Cortex of kidney (tissue), 1 donor: Measurements from ENCODE around the gene FGF12.

ENCODE experiments used
- DNase-seq: peaks from one replicate; lab custom pipeline; 2025; lab: John Stamatoyannopoulos, UW

The FGF12 gene

DNA sequence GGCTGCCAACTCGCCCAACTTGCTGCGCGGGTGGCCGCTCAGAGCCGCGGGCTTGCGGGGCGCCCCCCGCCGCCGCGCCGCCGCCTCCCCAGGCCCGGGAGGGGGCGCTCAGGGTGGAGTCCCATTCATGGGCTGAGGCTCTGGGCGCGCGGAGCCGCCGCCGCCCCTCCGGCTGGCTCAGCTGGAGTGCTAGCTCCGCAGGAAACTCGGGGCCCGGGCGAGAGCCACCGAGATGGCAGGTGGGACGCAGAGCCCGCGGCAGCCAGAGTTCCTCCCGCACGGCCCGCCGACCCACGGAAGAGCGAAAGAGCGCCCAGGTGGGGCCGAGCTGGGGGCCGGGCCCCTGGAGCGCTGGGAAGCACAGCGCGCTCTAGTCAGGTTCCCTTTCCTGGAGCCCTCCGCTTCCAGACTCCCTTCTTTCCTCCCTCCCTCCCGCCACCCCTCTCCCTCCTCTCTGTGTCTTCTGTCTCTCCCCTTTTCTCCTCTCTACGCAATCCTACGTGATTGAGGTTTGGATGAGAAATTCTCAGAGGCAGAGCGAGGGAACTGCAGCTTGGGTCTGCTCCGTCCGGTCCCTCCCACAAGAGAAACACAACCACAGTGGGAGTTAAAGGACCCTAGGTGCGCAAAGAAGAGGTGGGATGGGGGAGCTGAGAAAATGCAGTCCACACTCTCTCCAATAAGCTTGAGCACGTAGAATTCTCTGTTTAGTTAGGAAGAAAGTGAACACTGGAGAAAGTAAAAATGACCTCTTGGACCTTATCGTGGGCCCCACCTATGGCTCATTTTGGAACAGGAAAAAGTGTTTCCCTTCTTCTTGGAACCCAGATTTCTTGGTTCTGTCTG is 317.3 kb downstream of the FGF12 start:
- no peak for DNase-seq

DNA sequence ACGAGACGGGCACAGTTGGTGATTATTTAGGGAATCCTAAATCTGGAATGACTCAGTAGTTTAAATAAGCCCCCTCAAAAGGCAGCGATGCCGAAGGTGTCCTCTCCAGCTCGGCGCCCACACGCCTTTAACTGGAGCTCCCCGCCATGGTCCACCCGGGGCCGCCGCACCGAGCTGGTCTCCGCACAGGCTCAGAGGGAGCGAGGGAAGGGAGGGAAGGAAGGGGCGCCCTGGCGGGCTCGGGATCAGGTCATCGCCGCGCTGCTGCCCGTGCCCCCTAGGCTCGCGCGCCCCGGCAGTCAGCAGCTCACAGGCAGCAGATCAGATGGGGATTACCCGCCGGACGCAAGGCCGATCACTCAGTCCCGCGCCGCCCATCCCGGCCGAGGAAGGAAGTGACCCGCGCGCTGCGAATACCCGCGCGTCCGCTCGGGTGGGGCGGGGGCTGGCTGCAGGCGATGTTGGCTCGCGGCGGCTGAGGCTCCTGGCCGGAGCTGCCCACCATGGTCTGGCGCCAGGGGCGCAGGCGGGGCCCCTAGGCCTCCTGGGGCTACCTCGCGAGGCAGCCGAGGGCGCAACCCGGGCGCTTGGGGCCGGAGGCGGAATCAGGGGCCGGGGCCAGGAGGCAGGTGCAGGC is 318.0 kb downstream of the FGF12 start:
- no peak for DNase-seq

DNA sequence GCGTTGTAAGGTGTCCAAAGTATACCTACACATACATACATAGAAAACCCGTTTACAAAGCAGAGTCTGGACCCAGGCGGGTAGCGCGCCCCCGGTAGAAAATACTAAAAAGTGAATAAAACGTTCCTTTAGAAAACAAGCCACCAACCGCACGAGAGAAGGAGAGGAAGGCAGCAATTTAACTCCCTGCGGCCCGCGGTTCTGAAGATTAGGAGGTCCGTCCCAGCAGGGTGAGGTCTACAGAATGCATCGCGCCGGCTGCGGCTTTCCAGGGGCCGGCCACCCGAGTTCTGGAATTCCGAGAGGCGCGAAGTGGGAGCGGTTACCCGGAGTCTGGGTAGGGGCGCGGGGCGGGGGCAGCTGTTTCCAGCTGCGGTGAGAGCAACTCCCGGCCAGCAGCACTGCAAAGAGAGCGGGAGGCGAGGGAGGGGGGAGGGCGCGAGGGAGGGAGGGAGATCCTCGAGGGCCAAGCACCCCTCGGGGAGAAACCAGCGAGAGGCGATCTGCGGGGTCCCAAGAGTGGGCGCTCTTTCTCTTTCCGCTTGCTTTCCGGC is 318.6 kb downstream of the FGF12 start:
- DNase-seq, result no peak

DNA sequence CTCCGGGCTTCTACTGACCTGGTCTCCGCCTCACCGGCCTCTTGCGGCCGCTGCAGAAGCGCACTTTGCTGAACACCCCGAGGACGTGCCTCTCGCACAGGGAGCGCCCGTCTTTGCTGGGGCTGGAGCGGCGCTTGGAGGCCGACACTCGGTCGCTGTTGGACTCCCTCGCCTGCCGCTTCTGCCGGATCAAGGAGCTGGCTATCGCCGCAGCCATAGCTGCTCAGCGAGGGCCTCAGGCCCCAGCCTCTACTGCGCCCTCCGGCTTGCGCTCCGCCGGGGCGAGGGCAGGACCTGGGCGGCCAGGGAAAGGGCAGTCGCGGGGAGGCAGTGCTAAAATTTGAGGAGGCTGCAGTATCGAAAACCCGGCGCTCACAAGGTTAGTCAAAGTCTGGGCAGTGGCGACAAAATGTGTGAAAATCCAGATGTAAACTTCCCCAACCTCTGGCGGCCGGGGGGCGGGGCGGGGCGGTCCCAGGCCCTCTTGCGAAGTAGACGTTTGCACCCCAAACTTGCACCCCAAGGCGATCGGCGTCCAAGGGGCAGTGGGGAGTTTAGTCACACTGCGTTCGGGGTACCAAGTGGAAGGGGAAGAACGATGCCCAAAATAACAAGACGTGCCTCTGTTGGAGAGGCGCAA is 319.2 kb downstream of the FGF12 start:
- no peak for DNase-seq

DNA sequence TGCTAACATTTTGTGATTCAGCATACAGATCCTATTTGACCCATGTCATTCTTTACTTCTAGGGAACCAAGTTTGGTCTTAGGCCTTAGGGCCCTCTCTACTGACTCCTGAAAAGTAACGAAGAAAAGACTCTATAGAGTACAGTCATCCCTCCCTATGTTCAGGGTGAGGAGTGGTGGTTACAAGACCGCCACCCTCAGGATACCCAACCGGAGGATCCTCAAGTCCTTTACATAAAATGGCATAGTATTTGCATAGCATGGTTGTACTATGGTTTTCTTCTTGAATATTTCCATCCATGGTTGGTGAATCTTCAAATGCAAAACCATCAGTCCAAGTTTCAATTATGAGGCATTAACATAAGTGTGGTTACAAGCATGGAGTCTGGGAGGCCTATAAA is 327.6 kb downstream of the FGF12 start:
- no peak for DNase-seq

DNA sequence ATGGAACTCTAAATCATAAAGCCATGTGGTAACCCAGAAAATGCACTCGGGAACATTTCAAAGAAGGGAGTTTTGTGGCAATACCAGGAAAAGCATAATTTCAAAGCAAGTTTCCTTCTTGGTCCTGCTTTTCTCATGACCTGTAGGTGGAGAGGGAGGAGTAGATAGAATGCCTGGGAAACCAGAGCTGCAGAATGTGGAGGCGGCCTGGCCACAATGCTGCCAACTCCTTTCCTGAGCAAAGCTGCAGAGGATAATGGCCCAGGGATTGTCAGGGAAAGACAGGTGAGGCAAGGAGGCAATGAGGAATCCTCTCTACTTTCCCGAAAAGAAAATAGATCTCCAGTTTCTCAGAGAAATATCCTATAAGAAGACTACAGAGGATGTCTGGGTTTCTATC is 330.3 kb downstream of the FGF12 start:
- no peak for DNase-seq

DNA sequence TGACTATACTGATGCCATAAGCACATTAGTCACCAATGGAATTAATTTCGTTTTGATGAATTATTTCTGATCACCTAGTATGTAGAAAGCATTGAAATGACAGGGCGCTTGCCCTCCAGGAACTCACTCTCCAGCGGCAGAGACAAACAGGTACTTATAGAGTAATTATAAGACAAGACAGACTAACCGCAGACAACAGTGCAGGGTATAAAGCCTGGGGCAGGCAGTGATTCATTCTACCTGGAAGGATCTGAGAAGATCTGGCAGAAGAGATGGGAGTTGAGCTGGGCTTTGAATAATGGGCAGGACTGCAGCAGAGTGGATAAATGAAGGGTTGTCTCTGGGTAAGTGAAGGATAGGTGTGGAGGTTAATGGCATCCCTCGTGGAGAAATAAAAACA is 331.8 kb downstream of the FGF12 start:
- no peak for DNase-seq

DNA sequence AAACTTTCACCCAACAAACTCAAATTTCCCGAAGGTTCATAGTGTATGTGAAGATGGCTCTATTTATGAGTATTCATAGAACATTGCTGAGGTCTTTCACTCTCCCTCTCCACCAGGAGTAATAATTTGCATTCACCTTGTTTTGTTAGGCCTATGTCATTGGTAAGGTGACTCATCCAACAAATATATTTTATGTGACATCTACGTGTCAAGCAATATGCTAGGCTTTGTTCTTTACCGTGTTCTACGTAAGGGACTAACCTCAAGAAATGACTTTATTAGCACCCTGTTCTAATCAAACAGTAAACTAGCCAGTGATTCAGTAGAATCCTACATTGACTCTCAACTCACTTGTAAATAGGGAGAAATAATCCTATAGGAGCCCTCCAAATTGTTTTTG is 334.4 kb downstream of the FGF12 start:
- DNase-seq, result no peak

DNA sequence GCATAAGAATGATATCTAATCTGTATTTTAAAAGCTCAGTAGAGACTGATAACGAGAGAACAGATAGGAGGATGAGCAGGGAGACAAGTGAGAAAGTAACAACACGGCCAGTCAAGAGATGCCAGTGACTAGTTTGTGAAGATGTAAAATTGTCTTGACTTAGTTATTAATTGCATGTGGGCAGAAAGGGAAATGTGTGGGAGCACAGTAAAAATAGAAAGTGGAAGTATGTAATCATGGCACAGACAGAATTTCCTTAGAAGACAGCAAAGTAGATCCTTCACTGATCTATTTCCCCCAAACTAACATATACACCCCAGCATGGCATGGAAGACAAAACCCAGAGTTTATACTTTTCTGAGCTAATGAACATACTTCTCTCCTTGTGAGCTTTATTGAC is 344.5 kb downstream of the FGF12 start:
- no peak for DNase-seq

DNA sequence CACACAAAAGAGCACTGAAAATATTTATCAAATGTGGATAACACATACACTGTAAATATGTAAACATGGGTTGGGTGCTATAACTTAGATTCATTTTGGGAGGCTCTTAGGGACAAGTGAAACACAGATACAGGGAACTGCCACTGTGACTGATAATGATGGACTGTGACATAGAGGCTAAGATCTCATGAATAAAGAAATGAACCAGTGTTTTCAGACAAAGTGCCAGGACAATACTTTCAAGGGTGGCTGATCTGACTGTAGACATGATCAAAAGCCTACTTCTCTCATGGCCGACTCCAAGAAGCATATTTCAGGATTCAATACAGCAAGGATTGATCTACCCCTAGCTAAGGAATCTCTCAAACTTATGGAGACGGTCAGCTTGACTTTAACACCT is 353.8 kb downstream of the FGF12 start:
- DNase-seq, result no peak

DNA sequence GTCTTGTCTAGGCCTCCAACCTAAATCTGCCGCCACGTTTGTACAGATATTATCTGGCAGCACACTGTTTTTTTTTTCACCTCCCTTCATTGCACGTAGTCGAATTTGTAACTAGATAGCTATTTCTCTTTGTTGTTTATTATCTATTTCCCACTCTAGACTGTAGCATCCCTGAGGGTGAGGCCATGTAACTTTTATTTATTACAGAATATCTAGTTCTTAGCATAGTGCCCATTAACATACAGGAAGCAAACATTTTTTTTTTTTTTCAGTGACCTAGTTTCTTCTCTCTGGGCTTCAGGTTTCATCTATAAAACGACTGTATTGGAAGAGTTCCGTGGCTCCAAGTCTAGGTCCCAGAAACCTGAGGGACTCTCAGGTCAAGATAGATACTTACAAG is 354.3 kb downstream of the FGF12 start:
- DNase-seq, result no peak

DNA sequence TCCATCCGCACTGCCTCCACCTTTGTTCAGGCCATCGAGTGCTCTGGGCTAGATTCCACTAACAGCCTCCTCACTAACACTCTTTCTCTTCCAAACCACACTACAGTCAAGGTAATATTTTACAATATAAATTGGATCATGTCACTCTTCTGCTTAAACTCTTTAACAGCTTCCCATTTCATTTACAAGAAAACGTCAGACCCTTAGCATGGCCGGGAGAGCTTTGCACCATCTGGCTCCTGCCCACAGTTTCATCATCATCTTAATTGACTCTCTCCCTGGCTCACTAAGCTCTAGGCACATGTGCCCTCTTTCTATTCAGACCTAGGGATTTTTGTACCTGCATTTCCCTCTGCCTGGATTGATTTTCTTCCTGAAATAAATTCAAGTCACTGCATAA is 354.7 kb downstream of the FGF12 start:
- DNase-seq, result no peak

DNA sequence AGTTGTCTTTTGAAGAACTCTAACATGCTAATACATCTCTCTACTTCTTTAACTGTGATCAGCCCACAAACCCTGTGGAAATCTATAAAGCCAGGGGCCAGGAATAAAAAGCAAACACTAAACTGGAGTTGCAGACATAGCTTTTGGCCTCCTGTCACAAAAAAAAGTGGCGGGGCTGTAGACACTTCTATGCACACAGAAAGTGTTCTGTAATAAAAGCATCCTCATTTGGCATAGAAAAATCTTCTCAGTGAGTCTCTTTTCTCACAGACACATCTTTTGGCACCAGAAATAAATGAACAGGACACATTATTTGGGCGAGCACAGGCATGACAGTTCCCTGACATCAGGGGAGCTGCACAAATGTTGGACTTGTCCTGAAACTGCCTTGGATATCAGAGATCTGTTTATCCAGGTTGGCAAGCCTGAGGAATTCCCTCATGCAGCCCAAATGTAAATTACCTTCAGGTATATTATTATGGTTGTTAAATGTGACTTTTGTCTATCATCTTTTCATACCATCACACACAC is 355.4 kb downstream of the FGF12 start:
- no peak for DNase-seq

DNA sequence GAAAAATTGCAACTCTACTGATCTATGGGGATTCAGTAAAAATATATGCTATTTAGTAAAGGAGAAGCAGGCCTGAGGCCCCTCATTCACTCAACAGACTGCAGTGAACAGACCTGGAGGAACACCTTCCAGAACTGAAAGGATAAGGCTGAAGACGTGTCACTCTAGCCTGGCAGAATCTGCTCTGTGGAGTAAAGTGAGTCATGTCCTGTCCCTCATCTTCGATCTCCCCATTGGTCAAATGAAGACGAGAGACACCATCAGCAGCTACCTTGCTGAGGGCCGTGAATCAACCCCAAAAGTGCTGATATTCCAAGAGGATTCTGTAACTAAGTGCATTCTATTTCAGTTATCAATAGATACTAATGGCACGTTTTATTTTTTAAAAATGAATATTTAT is 359.7 kb downstream of the FGF12 start:
- DNase-seq, result no peak

DNA sequence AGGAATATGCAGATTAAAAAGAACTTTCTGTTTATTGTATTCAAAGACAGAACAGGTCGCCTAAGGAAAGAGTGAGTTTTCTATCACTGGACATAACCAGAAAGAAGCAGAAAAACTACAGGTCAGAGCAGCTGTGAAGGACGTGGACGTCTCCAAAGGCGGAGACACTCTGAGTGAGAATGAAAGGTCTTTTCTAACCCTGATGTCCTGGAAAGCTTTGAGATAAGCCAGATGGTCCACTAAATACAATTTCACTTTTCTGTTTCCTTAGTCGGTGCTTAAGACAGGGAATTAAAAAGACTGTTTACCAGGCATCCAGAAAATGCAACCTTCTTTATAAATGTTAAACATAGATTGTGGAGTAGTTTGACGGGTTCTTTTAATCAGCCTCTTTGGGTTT is 360.4 kb downstream of the FGF12 start:
- no peak for DNase-seq

DNA sequence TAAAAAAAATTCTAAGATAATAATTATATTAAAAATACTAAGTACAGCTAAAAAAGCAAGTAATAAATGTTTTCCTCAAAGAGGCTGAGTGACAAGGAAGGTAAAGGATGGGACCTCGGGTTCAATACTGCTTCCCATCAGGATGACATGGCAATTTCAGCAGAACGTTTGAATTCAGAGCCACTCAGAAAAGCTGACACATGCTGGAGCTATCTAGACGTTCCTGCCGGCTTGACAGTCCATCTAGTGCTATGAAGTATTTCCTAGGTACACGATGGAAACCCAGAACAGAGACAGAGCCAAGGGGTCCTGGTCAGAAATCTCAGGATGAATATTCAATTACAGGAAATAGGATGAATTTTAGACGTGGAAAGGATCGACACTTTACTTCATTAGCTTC is 361.8 kb downstream of the FGF12 start:
- no peak for DNase-seq

DNA sequence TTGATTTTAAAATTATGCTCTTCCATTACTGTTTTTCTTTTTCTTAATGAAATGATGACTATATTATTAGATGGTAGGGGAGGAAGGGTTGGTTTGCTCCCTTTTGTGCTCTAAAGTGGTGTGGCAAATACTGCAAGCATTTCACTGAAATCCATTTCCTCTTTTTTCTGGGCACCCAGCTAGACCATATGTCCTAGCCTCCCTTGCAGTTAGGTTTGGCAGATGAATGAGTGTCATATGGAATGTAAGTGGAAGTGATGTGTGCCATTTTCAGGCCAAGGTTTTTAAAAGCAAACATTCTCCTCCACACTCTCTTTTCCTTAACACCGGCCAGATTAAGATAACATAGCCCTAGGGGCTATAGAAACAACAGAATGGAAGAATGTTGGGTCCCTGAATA is 363.0 kb downstream of the FGF12 start:
- no peak for DNase-seq

DNA sequence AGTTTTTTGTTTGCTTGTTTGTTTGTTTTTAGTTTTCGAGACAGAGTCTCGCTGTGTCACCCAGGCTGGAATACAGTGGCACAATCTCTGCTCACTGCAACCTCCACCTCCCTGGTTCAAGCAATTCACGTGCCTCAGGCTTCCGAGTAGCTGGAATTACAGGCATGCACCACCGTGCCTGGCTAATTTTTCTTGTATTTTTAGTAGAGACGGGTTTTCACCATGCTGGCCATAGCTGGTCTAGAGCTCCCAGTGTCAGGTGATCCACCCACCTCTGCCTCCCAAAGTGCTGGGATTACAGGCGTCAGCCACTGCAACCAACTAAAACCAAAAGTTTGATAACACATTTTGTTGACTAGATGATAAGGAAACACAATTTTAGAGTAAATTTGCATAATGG is 372.7 kb downstream of the FGF12 start:
- no peak for DNase-seq

DNA sequence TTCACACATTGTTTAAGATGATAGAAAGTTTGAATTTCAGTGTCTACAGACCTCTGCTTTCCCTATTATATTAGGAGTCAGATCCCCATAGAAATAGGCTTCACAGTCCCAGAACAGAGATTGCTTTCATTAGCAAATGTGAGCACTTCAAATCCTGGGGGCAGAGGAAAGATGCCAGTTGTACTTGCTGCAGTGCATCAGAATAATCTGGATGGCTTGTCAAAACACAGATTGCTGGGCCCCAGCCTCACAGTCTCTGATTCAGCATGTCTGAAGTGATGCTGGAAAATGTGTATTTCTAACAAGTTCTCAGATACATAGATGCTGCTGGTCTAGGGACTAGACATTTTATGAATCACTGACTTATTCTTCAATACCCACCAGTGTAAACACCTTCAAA is 375.2 kb downstream of the FGF12 start:
- no peak for DNase-seq

DNA sequence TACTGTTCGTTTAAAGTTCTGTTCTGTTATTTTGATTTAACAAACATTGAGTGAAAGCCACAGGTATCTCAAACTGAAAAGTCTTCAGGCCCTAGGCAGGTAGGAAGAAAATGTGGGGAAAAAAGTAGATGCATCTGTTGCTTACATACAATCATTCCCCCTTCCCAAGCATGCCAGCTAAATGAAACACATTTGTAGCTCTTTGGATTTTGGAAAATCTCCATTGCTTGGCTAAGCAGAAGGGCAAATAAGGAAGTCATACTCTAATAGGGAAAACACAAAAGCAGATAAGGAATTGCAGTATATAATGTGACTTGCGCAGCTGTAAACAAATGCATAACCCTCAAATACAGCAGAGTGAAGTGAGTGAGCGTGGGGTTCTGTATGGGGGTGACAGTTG is 375.9 kb downstream of the FGF12 start:
- DNase-seq, result no peak

DNA sequence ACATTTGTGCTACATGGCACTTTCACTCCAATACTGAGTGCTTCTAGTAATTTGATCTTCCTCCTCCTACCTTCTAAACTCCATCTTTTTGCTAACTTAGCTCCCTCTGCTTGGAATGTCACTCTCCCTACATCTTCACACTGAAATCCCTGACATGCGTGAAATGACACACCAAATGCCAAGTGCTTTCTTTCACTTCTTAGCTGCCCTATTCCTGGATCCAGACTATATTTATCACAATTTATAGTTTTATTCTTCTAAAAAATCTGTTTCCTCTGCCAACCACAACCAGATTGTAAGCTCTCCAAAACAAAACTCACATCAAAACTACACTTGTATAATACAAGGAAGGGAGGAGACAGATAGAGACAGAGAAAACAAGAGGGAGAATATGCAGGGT is 387.3 kb downstream of the FGF12 start:
- no peak for DNase-seq

DNA sequence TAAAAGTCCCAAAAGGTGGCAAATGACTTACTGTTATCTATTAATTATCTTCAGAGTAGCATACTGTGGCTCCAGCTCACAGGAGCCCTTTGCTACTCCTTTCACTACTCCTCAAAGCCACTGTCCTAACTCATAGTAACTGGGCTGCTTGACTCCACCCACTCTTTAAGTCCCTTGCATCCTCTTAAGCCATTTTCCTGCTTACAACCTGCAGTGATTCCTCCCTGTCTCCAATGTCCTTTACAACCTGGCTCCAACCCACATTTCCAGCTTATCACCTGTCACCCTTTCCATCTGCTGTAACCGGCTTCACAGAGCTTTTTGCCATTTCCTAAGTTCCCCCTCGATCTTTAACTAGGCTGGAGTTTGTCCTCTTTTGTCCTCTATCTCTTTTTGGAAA is 388.1 kb downstream of the FGF12 start:
- no peak for DNase-seq

DNA sequence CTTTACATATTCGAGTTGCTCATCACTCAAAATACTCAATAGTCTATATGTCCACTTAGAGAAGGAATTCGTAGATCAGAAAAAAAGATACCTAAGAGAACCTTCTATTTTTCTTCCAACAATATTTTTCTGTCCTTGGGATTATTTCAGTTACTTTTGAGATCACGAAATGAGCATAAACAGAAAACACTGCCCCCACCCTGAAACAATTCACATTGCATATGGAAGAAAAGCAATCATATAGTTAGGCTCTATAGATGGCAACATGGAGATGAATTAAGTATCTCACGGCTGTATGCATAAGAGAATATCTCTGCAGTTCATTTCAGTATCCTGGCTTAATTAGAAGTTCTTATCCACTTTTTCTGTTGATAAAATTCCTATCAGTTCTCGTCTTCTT is 391.1 kb downstream of the FGF12 start:
- DNase-seq, result no peak
